H1 (cell line): Measurements from ENCODE around the gene PCTP. TPM values are rescaled to one million over a fixed set of nuclear protein-coding genes. Genes with fewer than 3 reads are reported as not detected.

Experiments used
- CTCF ChIA-PET: fragments of 300-600 bp; sonication (Branson Sonifier 250); formaldehyde crosslinking; loops from one replicate; lab custom pipeline; 2021; ENCODE audit not compliant: partially characterized antibody; lab: Charles Lee
- POLR2A ChIA-PET: fragments of 300-600 bp; sonication (Branson Sonifier 250); formaldehyde crosslinking; loops from one replicate; lab custom pipeline; 2021; ENCODE audit warnings: inconsistent platforms; ENCODE audit not compliant: partially characterized antibody; lab: Charles Lee
- DNase-seq, 2 experiments: peaks; one replicate each; pipeline versions ENCODE4 v3.0.0 to v3.0.0-alpha.2; 2010 to 2022; ENCODE audit warnings: low spot score in 2 of 2, low read depth in 1 of 2, mixed read lengths in 1 of 2
- FAIRE-seq: peaks from 2 replicates; lab custom pipeline; 2011; peaks lifted over from hg19 to GRCh38; lab: Jason Lieb, UNC
- H2AFZ ChIP-seq: 2 replicates; pipeline ENCODE4 v1.8.1; 2012; ENCODE audit warnings: low read length, inconsistent platforms
- H2AK5ac ChIP-seq: 2 replicates; pipeline ENCODE4 v1.6.1; 2013; ENCODE audit warnings: low read depth, low read length
- H2BK120ac ChIP-seq: replicated peaks from 2 replicates; pipeline ENCODE3; 2013; ENCODE audit warnings: low read depth, low read length, inconsistent platforms
- H2BK12ac ChIP-seq: 2 replicates; pipeline ENCODE4 v1.6.1; 2013; ENCODE audit warnings: low read depth, low read length
- H2BK15ac ChIP-seq: 2 replicates; pipeline ENCODE4 v1.6.1; 2013; ENCODE audit warnings: low read length
- H2BK20ac ChIP-seq: 2 replicates; pipeline ENCODE4 v1.6.1; 2013; ENCODE audit warnings: low read length
- H2BK5ac ChIP-seq: 2 replicates; pipeline ENCODE4 v1.6.1; 2013; ENCODE audit warnings: low read depth, low read length
- H3K14ac ChIP-seq: 2 replicates; pipeline ENCODE4 v1.6.1; 2013; ENCODE audit warnings: inconsistent platforms; ENCODE audit not compliant: insufficient read length
- H3K18ac ChIP-seq: 2 replicates; pipeline ENCODE4 v1.6.1; 2013; ENCODE audit warnings: low read length; ENCODE audit errors: extremely low read depth
- H3K23ac ChIP-seq: 2 replicates; pipeline ENCODE4 v1.6.1; 2013; ENCODE audit warnings: inconsistent platforms; ENCODE audit not compliant: insufficient read length
- H3K23me2 ChIP-seq: 2 replicates; pipeline ENCODE4 v1.6.1; 2013; ENCODE audit warnings: low read depth, low read length
- H3K27ac ChIP-seq: 2 replicates; pipeline ENCODE4 v1.6.1; 2011; ENCODE audit warnings: low read depth, low read length, inconsistent platforms
- H3K27me3 ChIP-seq, 4 experiments: replicated peaks in 1 of 4; 1 replicate in 1 of 4; 2 replicates in 3 of 4; pipeline versions ENCODE4 v1.6.1 to v1.8.1; 2011 to 2013; ENCODE audit warnings: low read length in 3 of 4, mild to moderate bottlenecking in 3 of 4, inconsistent platforms in 2 of 4, mixed read lengths in 2 of 4, moderate library complexity in 1 of 4; ENCODE audit not compliant: control insufficient read depth in 3 of 4, insufficient read depth in 3 of 4; ENCODE audit errors: extremely low read depth in 1 of 4
- H3K36me3 ChIP-seq, 4 experiments: 2 replicates each; pipeline versions ENCODE4 v1.6.1 to v1.8.1; 2011 to 2013; ENCODE audit warnings: mild to moderate bottlenecking in 4 of 4, low read length in 3 of 4, moderate library complexity in 2 of 4, control low read depth in 1 of 4, inconsistent platforms in 1 of 4; ENCODE audit not compliant: insufficient read depth in 4 of 4, control insufficient read depth in 2 of 4
- H3K4ac ChIP-seq: replicated peaks from 2 replicates; pipeline ENCODE3; 2013; ENCODE audit warnings: low read length, low read depth, mixed read lengths, inconsistent platforms; ENCODE audit not compliant: insufficient read length
- H3K4me1 ChIP-seq, 4 experiments: replicated peaks in 1 of 4; 1 replicate in 1 of 4; 2 replicates in 3 of 4; pipeline versions ENCODE4 v1.6.1 to v1.8.1; 2011 to 2013; ENCODE audit warnings: low read length in 3 of 4, inconsistent platforms in 2 of 4, mixed read lengths in 1 of 4; ENCODE audit not compliant: insufficient read depth in 4 of 4, control insufficient read depth in 3 of 4
- H3K4me2 ChIP-seq, 2 experiments: 2 replicates each; pipeline versions ENCODE4 v1.6.1 to v1.8.1; 2011 to 2013; ENCODE audit warnings: low read depth in 2 of 2, low read length in 2 of 2, control low read depth in 1 of 2, inconsistent platforms in 1 of 2, mild to moderate bottlenecking in 1 of 2; ENCODE audit not compliant: insufficient read depth in 1 of 2
- H3K4me3 ChIP-seq, 4 experiments: fragments of 200-600, 300-600 bp in 1 of 4; sonication (generic), shearing (Covaris generic), sonication (Bioruptor Twin) in 1 of 4; 2 replicates each; pipeline versions ENCODE4 v1.5.1 to v1.8.1; 2011 to 2016; ENCODE audit warnings: low read length in 4 of 4, low read depth in 3 of 4, control low read depth in 2 of 4, inconsistent platforms in 2 of 4, mild to moderate bottlenecking in 2 of 4, mixed read lengths in 1 of 4, moderate library complexity in 1 of 4; ENCODE audit not compliant: insufficient read depth in 2 of 4; ENCODE audit errors: extremely low read depth in 1 of 4
- H3K56ac ChIP-seq: replicated peaks from 2 replicates; pipeline ENCODE3; 2013; ENCODE audit warnings: low read depth, mild to moderate bottlenecking, mixed read lengths, low read length, inconsistent platforms; ENCODE audit not compliant: insufficient read length
- H3K79me1 ChIP-seq: 2 replicates; pipeline ENCODE4 v1.6.1; 2013; ENCODE audit warnings: low read depth, low read length, control low read depth
- H3K79me2 ChIP-seq, 2 experiments: 2 replicates each; pipeline versions ENCODE4 v1.6.1 to v1.8.1; 2012 to 2013; ENCODE audit warnings: low read length in 2 of 2, mild to moderate bottlenecking in 2 of 2, inconsistent platforms in 1 of 2; ENCODE audit not compliant: insufficient read depth in 2 of 2, control insufficient read depth in 1 of 2
- H3K9ac ChIP-seq, 4 experiments: replicated peaks in 1 of 4; 1 replicate in 1 of 4; 2 replicates in 3 of 4; pipeline versions ENCODE4 v1.6.1 to v1.8.1; 2011 to 2013; ENCODE audit warnings: low read depth in 3 of 4, low read length in 3 of 4, control low read depth in 2 of 4, mild to moderate bottlenecking in 2 of 4, moderate library complexity in 2 of 4, inconsistent platforms in 1 of 4; ENCODE audit errors: extremely low read depth in 1 of 4
- H3K9me3 ChIP-seq, 2 experiments: 2 replicates each; pipeline versions ENCODE4 v1.6.1 to v1.8.1; 2012 to 2013; ENCODE audit warnings: mild to moderate bottlenecking in 2 of 2, moderate library complexity in 2 of 2, control low read depth in 1 of 2, inconsistent platforms in 1 of 2, low read depth in 1 of 2, low read length in 1 of 2, mixed read lengths in 1 of 2; ENCODE audit not compliant: insufficient read depth in 2 of 2
- H4K20me1 ChIP-seq, 2 experiments: replicated peaks in 1 of 2; 2 replicates each; pipeline versions ENCODE3 to v1.8.1; 2011 to 2013; ENCODE audit warnings: inconsistent platforms in 2 of 2, low read length in 2 of 2, mild to moderate bottlenecking in 1 of 2; ENCODE audit not compliant: insufficient read depth in 2 of 2, control insufficient read depth in 1 of 2
- H4K5ac ChIP-seq: 2 replicates; pipeline ENCODE4 v1.6.1; 2013; ENCODE audit warnings: low read length, low read depth, mixed read lengths, inconsistent platforms; ENCODE audit not compliant: insufficient read length
- H4K8ac ChIP-seq: 2 replicates; pipeline ENCODE4 v1.8.0; 2013; ENCODE audit warnings: mild to moderate bottlenecking, moderate library complexity, low read length, inconsistent platforms; ENCODE audit not compliant: insufficient read depth; ENCODE audit errors: extremely low read depth
- H4K91ac ChIP-seq: replicated peaks from 2 replicates; pipeline ENCODE3; 2013; ENCODE audit warnings: low read length, mixed read lengths, inconsistent platforms; ENCODE audit not compliant: insufficient read length
- BRCA1 ChIP-seq: IDR thresholded peaks from 2 replicates; pipeline ENCODE4 v1.6.1; 2012; ENCODE audit warnings: low read depth, low read length, improper control_type of control experiment
- CHD1 ChIP-seq: IDR thresholded peaks from 2 replicates; pipeline ENCODE4 v1.6.1; 2012; ENCODE audit warnings: low read depth, low read length, improper control_type of control experiment
- CHD2 ChIP-seq: IDR thresholded peaks from 2 replicates; pipeline ENCODE4 v1.6.1; 2012; ENCODE audit warnings: low read length, improper control_type of control experiment
- CREB1 ChIP-seq: IDR thresholded peaks from 2 replicates; pipeline ENCODE4 v1.6.1; 2012; ENCODE audit warnings: inconsistent platforms
- CTBP2 ChIP-seq: IDR thresholded peaks from 2 replicates; pipeline ENCODE4 v1.7.0; 2011; ENCODE audit warnings: borderline replicate concordance, mild to moderate bottlenecking, moderate library complexity, mixed read lengths, low read length; ENCODE audit not compliant: insufficient read depth, insufficient read length
- EP300 ChIP-seq, 2 experiments: IDR thresholded peaks; 1 replicate in 1 of 2; 2 replicates in 1 of 2; pipeline ENCODE4 v1.6.1; 2011 to 2012; ENCODE audit warnings: low read depth in 2 of 2, low read length in 2 of 2, mild to moderate bottlenecking in 2 of 2, borderline replicate concordance in 1 of 2, inconsistent platforms in 1 of 2, moderate library complexity in 1 of 2
- KDM4A ChIP-seq: IDR thresholded peaks from one replicate; pipeline ENCODE4 v1.7.1; 2012; ENCODE audit warnings: low read depth, mild to moderate bottlenecking, moderate library complexity, low read length, inconsistent platforms; ENCODE audit not compliant: severe bottlenecking
- NRF1 ChIP-seq: IDR thresholded peaks from 2 replicates; pipeline ENCODE4 v1.6.1; 2011; ENCODE audit warnings: mild to moderate bottlenecking, low read depth, low read length, improper control_type of control experiment
- POU5F1 ChIP-seq: IDR thresholded peaks from 2 replicates; pipeline ENCODE4 v1.6.1; 2011; ENCODE audit warnings: low read depth, mild to moderate bottlenecking, low read length, moderate library complexity
- RNF2 ChIP-seq: fragments of 200-900, 300-1000 bp; sonication (generic); IDR thresholded peaks from 2 replicates; pipeline ENCODE4 v1.7.1; 2016; ENCODE audit warnings: borderline replicate concordance, low read depth, mild to moderate bottlenecking, antibody characterized with exemption, low read length; ENCODE audit not compliant: poor library complexity, severe bottlenecking; ENCODE audit errors: missing control alignments
- RXRA ChIP-seq: IDR thresholded peaks from 2 replicates; pipeline ENCODE4 v1.6.1; 2011; ENCODE audit warnings: low read depth, mild to moderate bottlenecking, low read length, moderate library complexity; ENCODE audit not compliant: insufficient read depth
- SIRT6 ChIP-seq: IDR thresholded peaks from one replicate; pipeline ENCODE4 v1.7.1; 2012; ENCODE audit warnings: low read length, inconsistent platforms
- SUZ12 ChIP-seq: fragments of 200-600 bp; sonication (generic); IDR thresholded peaks from 2 replicates; pipeline ENCODE4 v1.6.1; 2012; ENCODE audit warnings: mild to moderate bottlenecking, inconsistent platforms, low read length, moderate library complexity, mixed read lengths
- TBP ChIP-seq: IDR thresholded peaks from 2 replicates; pipeline ENCODE4 v1.6.1; 2011; ENCODE audit warnings: low read depth, low read length, improper control_type of control experiment
- ZNF274 ChIP-seq: IDR thresholded peaks from 2 replicates; pipeline ENCODE4 v1.7.0; 2012; ENCODE audit warnings: low read length, borderline replicate concordance; ENCODE audit errors: extremely low read depth
- WGBS, 2 experiments: shearing (Covaris generic) in 1 of 2; methylation state at CpG; one replicate each; pipeline versions ENCODE4 v1.1.6 to v1.1.7; 2013 to 2015; ENCODE audit warnings: low lambda C conversion rate in 2 of 2, mixed read lengths in 2 of 2, inconsistent platforms in 1 of 2, low coverage in 1 of 2, missing lambda C conversion rate in 1 of 2; ENCODE audit not compliant: insufficient replicate concordance in 2 of 2, insufficient coverage in 1 of 2, insufficient read length in 1 of 2; ENCODE audit errors: extremely low coverage in 1 of 2, missing lambda C conversion rate in 1 of 2; 5-methylcytosine and 5-hydroxymethylcytosine counted together
- polyA plus RNA-seq, 7 experiments: library from polyadenylated mRNA; depleted of rRNA in 3 of 7; stranded (reverse) in 5 of 7; unstranded in 2 of 7; fragments of >200 nt in 5 of 7; fragments of 200-250 nt in 2 of 7; gene quantifications; 1 replicate in 5 of 7; 2 replicates in 1 of 7; 4 replicates in 1 of 7; pipeline versions ENCODE4 v1.2.1 to v1.2.3, GENCODE V29; 2011 to 2013; ENCODE audit warnings: missing spikeins in 2 of 7, mixed read lengths in 2 of 7
- total RNA-seq: library from RNA; stranded (reverse); fragmentation: NEBNext Ultra II Directional; extraction: Animal tissue kit (Norgen Biotek cat#: 25700); gene quantifications from 2 replicates; pipeline ENCODE4 v1.2.1, GENCODE V29; 2021

PCTP gene
- total and polyA plus RNA-seq, 2 of the 8 experiments (the other 6 are each of a cell fraction or from before 2014, with no cell fraction given): 14.1 to 14.6 TPM

- WGBS, 2 experiments: 92% methylated on average over 6 of the region's 6 CpGs; no CpG with 5 or more reads in 1 of the 2 experiments
- no peak overlapping the region for H3K9ac ChIP-seq
- H3K9me3 ChIP-seq: no peaks in the 10 kb centered on the region
- H3K79me1 ChIP-seq: no peaks in the 10 kb centered on the region
- no peak overlapping the region for H2BK12ac ChIP-seq
- H2BK120ac ChIP-seq: no peak overlapping the region
- no peak overlapping the region for H2BK15ac ChIP-seq
- H2AFZ ChIP-seq: no peak overlapping the region
- DNase-seq (no peak), FAIRE-seq (no peak)
- no peaks in the 10 kb centered on the region for H3K23me2 ChIP-seq
- no peak overlapping the region for H3K23ac ChIP-seq
- no peak overlapping the region for H3K4me2 ChIP-seq
- H2BK5ac ChIP-seq: no peak overlapping the region
- no peaks in the 10 kb centered on the region for H3K79me2 ChIP-seq
- no peak overlapping the region for H4K5ac ChIP-seq
- no peaks in the 10 kb centered on the region for H3K4me1 ChIP-seq
- H4K8ac ChIP-seq: no peak overlapping the region
- H3K4ac ChIP-seq: no peak overlapping the region
- no peaks in the 10 kb centered on the region for H3K27me3 ChIP-seq
- POLR2A ChIA-PET: no interaction called here
- no peak overlapping the region for H3K56ac ChIP-seq
- no peak overlapping the region for H3K18ac ChIP-seq
- H3K14ac ChIP-seq: no peak overlapping the region
- no peak overlapping the region for H2BK20ac ChIP-seq
- H3K4me3 ChIP-seq: no peak overlapping the region
- H4K91ac ChIP-seq: no peak overlapping the region
- H3K36me3 ChIP-seq: peaks cover 0 to 3% (median 0%) of the 10 kb centered on the region in 4 experiments; a peak in 2 of 8 replicates
- no peak overlapping the region for H3K27ac ChIP-seq
- CTCF ChIA-PET: interaction anchor here (0.6 to 9.2 kb wide), 30 partner anchors 10 to 575 kb away, joined by 3 to 169 read pairs (median 6); partner anchors contain the start of gene PCTP
- H4K20me1 ChIP-seq: no peaks in the 10 kb centered on the region
- H2AK5ac ChIP-seq: no peak overlapping the region
- TF ChIP-seq SUZ12: no peak
- no peak for TF ChIP-seq NRF1
- TF ChIP-seq CHD2: no peak
- no peak for TF ChIP-seq CREB1
- TF ChIP-seq RNF2: no peak
- no peak for TF ChIP-seq ZNF274
- TF ChIP-seq CHD1: no peak
- no peak for TF ChIP-seq BRCA1
- no peak for TF ChIP-seq RXRA
- no peak for TF ChIP-seq TBP
- TF ChIP-seq KDM4A: no peak
- TF ChIP-seq POU5F1: no peak
- TF ChIP-seq EP300 (IDR thresholded peaks at IDR 0.05; ENCODE audit: borderline replicate concordance in 1 of 2, low read depth in 2 of 2, low read length in 2 of 2): no peak
- TF ChIP-seq CTBP2: no peak
- TF ChIP-seq SIRT6: no peak
Observed at GRCh38 chr17:55769625-55770000, 18.8 kb downstream of the PCTP start.
